Loucy (cell line): Measurements from ENCODE around the gene PLOD3.

Experiments
- H2AFZ ChIP-seq: fragments of 200-600 bp; sonication (generic); 2 replicates; pipeline ENCODE4 v1.6.0; 2016; ENCODE audit warnings: antibody characterized with exemption, mild to moderate bottlenecking, low read length, moderate library complexity
- H3F3A ChIP-seq: fragments of 200-600 bp; 2 replicates; pipeline ENCODE4 v1.6.0; 2016; ENCODE audit warnings: antibody characterized with exemption, low read depth, mild to moderate bottlenecking
- H3K27me3 ChIP-seq: fragments of 200-600 bp; sonication (generic); 2 replicates; pipeline ENCODE4 v1.6.1; 2014; ENCODE audit warnings: low read length, mild to moderate bottlenecking; ENCODE audit not compliant: insufficient read depth, poor library complexity, severe bottlenecking
- H3K36me3 ChIP-seq: fragments of 200-600 bp; sonication (generic); 2 replicates; pipeline ENCODE4 v1.6.1; 2016; ENCODE audit warnings: low read length; ENCODE audit not compliant: insufficient read depth
- H3K4me1 ChIP-seq: fragments of 200-600 bp; sonication (generic); 2 replicates; pipeline ENCODE4 v1.5.1; 2014; ENCODE audit warnings: low read length, mild to moderate bottlenecking; ENCODE audit not compliant: insufficient read depth, poor library complexity, severe bottlenecking
- H3K4me2 ChIP-seq: fragments of 200-600 bp; sonication (generic); 2 replicates; pipeline ENCODE4 v1.6.0; 2014; ENCODE audit warnings: antibody characterized with exemption, low read length, low read depth, mild to moderate bottlenecking; ENCODE audit not compliant: poor library complexity, severe bottlenecking
- H3K4me3 ChIP-seq: fragments of 200-600 bp; sonication (generic); 2 replicates; pipeline ENCODE4 v1.5.1; 2014; ENCODE audit warnings: low read length, mild to moderate bottlenecking, mixed read lengths; ENCODE audit not compliant: poor library complexity, severe bottlenecking
- H3K79me2 ChIP-seq: fragments of 200-600 bp; sonication (generic); 2 replicates; pipeline ENCODE4 v1.6.1; 2014; ENCODE audit warnings: low read length; ENCODE audit not compliant: insufficient read depth
- H3K9ac ChIP-seq: fragments of 200-600 bp; sonication (generic); 2 replicates; pipeline ENCODE4 v1.6.0; 2014; ENCODE audit warnings: mild to moderate bottlenecking, low read depth, low read length, moderate library complexity; ENCODE audit not compliant: poor library complexity, severe bottlenecking
- H3K9me2 ChIP-seq: fragments of 200-600 bp; sonication (generic); replicated peaks from 2 replicates; pipeline ENCODE4 v1.6.1; 2016; ENCODE audit warnings: low read depth, low read length, mixed read lengths
- H3K9me3 ChIP-seq: fragments of 200-600 bp; sonication (generic); 2 replicates; pipeline ENCODE4 v1.6.1; 2014; ENCODE audit warnings: mild to moderate bottlenecking, antibody characterized with exemption, low read length, low read depth; ENCODE audit not compliant: insufficient read depth
- H4K20me1 ChIP-seq: fragments of 200-600 bp; sonication (generic); 2 replicates; pipeline ENCODE4 v1.6.0; 2014; ENCODE audit warnings: antibody characterized with exemption, low read length, mild to moderate bottlenecking; ENCODE audit not compliant: insufficient read depth, poor library complexity, severe bottlenecking
- EZH2phosphoT487 ChIP-seq: fragments of 200-600 bp; IDR thresholded peaks from 2 replicates; pipeline ENCODE4 v1.6.1; 2018; ENCODE audit warnings: antibody characterized with exemption, mild to moderate bottlenecking, moderate library complexity, borderline replicate concordance
- TF ChIP-seq, protein P1 (sequence below): fragments of 200-600 bp; sonication (generic); conservative IDR thresholded peaks from 2 replicates; pipeline ENCODE4 v1.5.1; 2014; ENCODE audit warnings: mild to moderate bottlenecking, antibody characterized with exemption, low read length

PLOD3 gene

DNA sequence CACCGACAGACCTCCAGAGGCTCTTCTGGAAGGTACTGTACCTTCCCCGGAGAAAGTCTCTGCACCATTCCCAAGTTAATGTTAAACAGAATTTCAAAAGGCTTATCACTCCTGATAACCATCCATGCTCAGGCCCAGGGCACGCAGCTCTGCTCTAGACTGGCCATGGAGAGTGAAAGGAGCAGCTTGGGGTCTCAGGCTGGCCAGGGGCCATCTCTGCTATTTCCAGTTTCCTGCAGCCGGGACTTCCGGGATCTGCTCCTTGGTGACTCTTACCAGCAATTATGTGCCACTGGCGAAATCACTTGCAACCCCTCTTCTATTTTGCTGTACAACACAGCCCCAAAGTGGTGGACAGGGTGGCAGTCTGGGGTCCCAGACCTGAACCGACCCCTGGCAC, 14.3 kb upstream of the PLOD3 start:
- no peaks in the 10 kb centered on the region for H3F3A ChIP-seq
- no peak overlapping the region for H3K4me2 ChIP-seq
- H3K4me1 ChIP-seq, result no peaks in the 10 kb centered on the region
- no peaks in the 10 kb centered on the region for H3K79me2 ChIP-seq
- TF ChIP-seq EZH2phosphoT487, result no peak
- TF ChIP-seq, protein P1, sequence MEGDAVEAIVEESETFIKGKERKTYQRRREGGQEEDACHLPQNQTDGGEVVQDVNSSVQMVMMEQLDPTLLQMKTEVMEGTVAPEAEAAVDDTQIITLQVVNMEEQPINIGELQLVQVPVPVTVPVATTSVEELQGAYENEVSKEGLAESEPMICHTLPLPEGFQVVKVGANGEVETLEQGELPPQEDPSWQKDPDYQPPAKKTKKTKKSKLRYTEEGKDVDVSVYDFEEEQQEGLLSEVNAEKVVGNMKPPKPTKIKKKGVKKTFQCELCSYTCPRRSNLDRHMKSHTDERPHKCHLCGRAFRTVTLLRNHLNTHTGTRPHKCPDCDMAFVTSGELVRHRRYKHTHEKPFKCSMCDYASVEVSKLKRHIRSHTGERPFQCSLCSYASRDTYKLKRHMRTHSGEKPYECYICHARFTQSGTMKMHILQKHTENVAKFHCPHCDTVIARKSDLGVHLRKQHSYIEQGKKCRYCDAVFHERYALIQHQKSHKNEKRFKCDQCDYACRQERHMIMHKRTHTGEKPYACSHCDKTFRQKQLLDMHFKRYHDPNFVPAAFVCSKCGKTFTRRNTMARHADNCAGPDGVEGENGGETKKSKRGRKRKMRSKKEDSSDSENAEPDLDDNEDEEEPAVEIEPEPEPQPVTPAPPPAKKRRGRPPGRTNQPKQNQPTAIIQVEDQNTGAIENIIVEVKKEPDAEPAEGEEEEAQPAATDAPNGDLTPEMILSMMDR, result no peak
- H4K20me1 ChIP-seq, result no peaks in the 10 kb centered on the region
- no peak overlapping the region for H3K9ac ChIP-seq
- H3K27me3 ChIP-seq, result no peaks in the 10 kb centered on the region
- H3K36me3 ChIP-seq, result no peaks in the 10 kb centered on the region
- no peak overlapping the region for H3K4me3 ChIP-seq
- H2AFZ ChIP-seq, result no peak overlapping the region
- H3K9me3 ChIP-seq, result no peaks in the 10 kb centered on the region
- H3K9me2 ChIP-seq, result no peaks in the 10 kb centered on the region

DNA sequence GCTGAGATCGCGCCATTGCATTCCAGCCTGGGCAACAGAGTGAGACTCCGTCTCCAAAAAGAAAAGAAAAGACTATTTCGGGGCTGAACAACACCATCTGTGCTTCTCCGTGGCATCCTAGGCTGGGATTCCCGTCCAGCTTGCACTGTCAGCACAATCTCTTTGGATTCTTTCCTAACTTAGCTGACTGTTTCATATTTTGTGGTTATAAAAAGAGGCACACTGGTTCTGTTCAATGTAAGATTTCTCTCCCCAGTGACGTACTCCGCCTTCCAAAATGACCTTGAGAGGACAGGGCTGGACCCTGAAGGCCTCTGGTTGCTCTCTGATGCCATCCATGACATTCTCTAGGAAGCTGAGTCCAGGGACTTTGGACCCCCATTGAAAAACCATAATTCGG, 9.3 kb upstream of the PLOD3 start:
- TF ChIP-seq EZH2phosphoT487, result no peak
- TF ChIP-seq, protein P1, result no peak
- H3K4me3 ChIP-seq, result no peak overlapping the region
- H3K9me3 ChIP-seq, result no peaks in the 10 kb centered on the region
- H3K9me2 ChIP-seq, result no peaks in the 10 kb centered on the region
- H4K20me1 ChIP-seq, result no peaks in the 10 kb centered on the region
- no peaks in the 10 kb centered on the region for H3F3A ChIP-seq
- no peaks in the 10 kb centered on the region for H3K4me1 ChIP-seq
- H3K4me2 ChIP-seq, result no peak overlapping the region
- no peak overlapping the region for H2AFZ ChIP-seq
- no peaks in the 10 kb centered on the region for H3K36me3 ChIP-seq
- no peak overlapping the region for H3K9ac ChIP-seq
- H3K27me3 ChIP-seq, result no peaks in the 10 kb centered on the region
- no peaks in the 10 kb centered on the region for H3K79me2 ChIP-seq

DNA sequence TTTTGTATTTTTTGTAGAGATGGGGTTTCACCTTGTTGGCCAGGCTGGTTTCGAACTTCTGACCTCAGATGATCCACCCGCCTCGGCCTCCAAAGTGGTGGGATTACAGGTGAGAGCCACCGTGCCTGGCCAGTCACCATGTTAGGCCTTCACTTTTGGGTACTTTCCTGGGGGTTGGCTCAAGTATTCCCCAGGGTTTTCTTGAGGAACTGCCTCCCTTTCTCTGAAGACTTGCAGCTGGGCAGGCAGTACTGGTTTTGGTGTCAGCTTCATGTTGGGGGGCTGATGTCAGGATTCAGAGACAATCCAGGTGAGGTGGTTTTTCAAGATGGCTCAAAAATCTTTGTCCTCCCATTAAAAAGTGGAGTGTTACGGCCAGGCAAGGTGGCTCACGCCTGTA, 8.3 kb upstream of the PLOD3 start:
- Histone ChIP-seq H3K9ac (no peak overlapping the region), H3K9me2 (no peaks in the 10 kb centered on the region), H3K4me2 (no peak overlapping the region)

More for the DNA sequence above, 8.3 kb upstream of the PLOD3 start:
- H3K27me3 ChIP-seq, result no peaks in the 10 kb centered on the region
- TF ChIP-seq EZH2phosphoT487, result no peak
- TF ChIP-seq, protein P1, result no peak
- no peaks in the 10 kb centered on the region for H3K36me3 ChIP-seq
- H2AFZ ChIP-seq, result no peak overlapping the region
- H3K4me1 ChIP-seq, result no peaks in the 10 kb centered on the region
- H4K20me1 ChIP-seq, result no peaks in the 10 kb centered on the region
- no peaks in the 10 kb centered on the region for H3F3A ChIP-seq
- peaks cover 6% of the 10 kb centered on the region; the same call in 1 of the 2 replicates for H3K79me2 ChIP-seq
- H3K9me3 ChIP-seq, result no peaks in the 10 kb centered on the region
- H3K4me3 ChIP-seq, result no peak overlapping the region
